B cell (primary cell): ENCODE data around the gene ARPC4. TPM values are rescaled to one million over a fixed set of nuclear protein-coding genes. Genes with fewer than 3 reads are reported as not detected.

Experiments
- ATAC-seq: fragments of 200-7000 bp; cut with Tn5 transposase; one replicate; pipeline ENCODE4 v1.10.0; 2021; ENCODE audit warnings: low read depth, mild to moderate bottlenecking, moderate number of reproducible peaks, moderate library complexity
- CTCF ChIA-PET: fragments of 350-600 bp; sonication (Branson Sonifier 250); formaldehyde crosslinking; loops from one replicate; lab custom pipeline; 2021; ENCODE audit warnings: antibody characterized with exemption, inconsistent platforms; lab: Charles Lee
- POLR2A ChIA-PET: fragments of 350-600 bp; sonication (Branson Sonifier 250); formaldehyde crosslinking; loops from one replicate; lab custom pipeline; 2021; ENCODE audit warnings: antibody characterized with exemption; lab: Charles Lee
- DNase-seq: peaks from one replicate; pipeline ENCODE4 v3.0.0; 2013
- H2AFZ ChIP-seq: 2 replicates; pipeline ENCODE4 v1.6.1; 2012; ENCODE audit warnings: mild to moderate bottlenecking, low read depth, low read length; ENCODE audit not compliant: insufficient read depth, poor library complexity, severe bottlenecking
- H3K27ac ChIP-seq, 2 donors: 1 replicate in 1 of 2; 2 replicates in 1 of 2; pipeline ENCODE4 v1.5.1; 2012 to 2013; ENCODE audit warnings: low read length in 2 of 2, mild to moderate bottlenecking in 2 of 2, moderate library complexity in 1 of 2
- H3K27me3 ChIP-seq, 4 experiments: fragments of 200-600 bp in 1 of 4; sonication (generic) in 1 of 4; replicated peaks in 1 of 4; 1 replicate in 2 of 4; 2 replicates in 2 of 4; pipeline versions ENCODE4 v1.6.1 to v1.7.0; 2013 to 2016; ENCODE audit warnings: low read length in 3 of 4, mild to moderate bottlenecking in 2 of 4, mixed read lengths in 1 of 4, moderate library complexity in 1 of 4; ENCODE audit not compliant: insufficient read depth in 4 of 4, control insufficient read depth in 3 of 4; ENCODE audit errors: control extremely low read depth in 1 of 4
- H3K36me3 ChIP-seq, 2 experiments: replicated peaks in 1 of 2; 1 replicate in 1 of 2; 2 replicates in 1 of 2; pipeline versions ENCODE4 v1.6.1 to v1.7.1; 2013; ENCODE audit warnings: low read length in 1 of 2; ENCODE audit not compliant: insufficient read depth in 2 of 2, control insufficient read depth in 1 of 2; ENCODE audit errors: control extremely low read depth in 1 of 2, extremely low read depth in 1 of 2
- H3K4me1 ChIP-seq, 2 donors: fragments of 200-600 bp in 1 of 2; sonication (generic) in 1 of 2; 1 replicate in 1 of 2; 2 replicates in 1 of 2; pipeline versions ENCODE4 v1.5.1 to v1.6.1; 2013 to 2017; ENCODE audit warnings: low read length in 2 of 2; ENCODE audit not compliant: control insufficient read depth in 2 of 2, insufficient read depth in 2 of 2
- H3K4me2 ChIP-seq: replicated peaks from 2 replicates; pipeline ENCODE3; 2012; ENCODE audit warnings: mild to moderate bottlenecking, low read depth, low read length; ENCODE audit not compliant: poor library complexity, severe bottlenecking
- H3K4me3 ChIP-seq, 5 experiments: fragments of 200-600 bp in 1 of 5; sonication (generic) in 1 of 5; 1 replicate in 3 of 5; 2 replicates in 2 of 5; pipeline versions ENCODE4 v1.5.1 to v1.7.0; 2011 to 2016; ENCODE audit warnings: low read length in 4 of 5, mild to moderate bottlenecking in 4 of 5, low read depth in 2 of 5, control low read depth in 1 of 5, moderate library complexity in 1 of 5; ENCODE audit not compliant: insufficient read depth in 1 of 5; ENCODE audit errors: control extremely low read depth in 1 of 5, extremely low read depth in 1 of 5
- H3K79me2 ChIP-seq: fragments of 200-600 bp; sonication (generic); one replicate; pipeline ENCODE4 v1.6.0; 2016; ENCODE audit warnings: low read length; ENCODE audit not compliant: control insufficient read depth, insufficient read depth
- H3K9ac ChIP-seq: fragments of 200-600 bp; sonication (generic); 2 replicates; pipeline ENCODE4 v1.6.1; 2017; ENCODE audit warnings: mild to moderate bottlenecking, low read length, moderate library complexity
- H3K9me3 ChIP-seq, 3 donors: one replicate each; pipeline versions ENCODE4 v1.6.1 to v1.7.1; 2013; ENCODE audit warnings: low read length in 2 of 3; ENCODE audit not compliant: control insufficient read depth in 2 of 3, insufficient read depth in 1 of 3; ENCODE audit errors: control extremely low read depth in 1 of 3
- H4K20me1 ChIP-seq: 2 replicates; pipeline ENCODE4 v1.6.0; 2012; ENCODE audit warnings: mild to moderate bottlenecking, low read length; ENCODE audit not compliant: insufficient read depth, control insufficient read depth, poor library complexity, severe bottlenecking
- H3K27ac Mint-ChIP-seq: one replicate; pipeline ENCODE4 v1.8.0; 2021; ENCODE audit warnings: mixed read lengths
- H3K27me3 Mint-ChIP-seq: one replicate; pipeline ENCODE4 v1.8.0; 2021; ENCODE audit warnings: mixed read lengths
- H3K4me1 Mint-ChIP-seq: one replicate; pipeline ENCODE4 v1.8.0; 2021; ENCODE audit warnings: mixed read lengths
- H3K4me3 Mint-ChIP-seq: one replicate; pipeline ENCODE4 v1.8.0; 2021; ENCODE audit warnings: mixed read lengths
- H3K9me3 Mint-ChIP-seq: one replicate; pipeline ENCODE4 v1.8.0; 2022; ENCODE audit warnings: mixed read lengths; ENCODE audit not compliant: insufficient read depth
- CTCF ChIP-seq: fragments of 200-600 bp; IDR thresholded peaks from one replicate; pipeline ENCODE4 v1.8.0; 2022; ENCODE audit warnings: antibody characterized with exemption, mild to moderate bottlenecking
- EZH2 ChIP-seq: IDR thresholded peaks from 2 replicates; pipeline ENCODE4 v1.6.1; 2012; ENCODE audit warnings: borderline replicate concordance, low read depth, mild to moderate bottlenecking, moderate library complexity, low read length; ENCODE audit not compliant: insufficient read depth, poor library complexity, severe bottlenecking
- WGBS: methylation state at CpG from one replicate; pipeline ENCODE4 v1.1.5; 2013; ENCODE audit warnings: missing lambda C conversion rate; ENCODE audit not compliant: insufficient coverage; 5-methylcytosine and 5-hydroxymethylcytosine counted together
- intact Hi-C: fragments of 100-400 bp; cut with micrococcal nuclease; formaldehyde crosslinking; loops from one replicate; pipeline ENCODE4 v1.10.0; 2022
- polyA plus RNA-seq: library from polyadenylated mRNA; depleted of rRNA; stranded (reverse); fragments of >200 nt; gene quantifications from 2 replicates; pipeline ENCODE4 v1.2.3, GENCODE V29; 2012
- total RNA-seq, 2 donors: library from RNA; stranded (reverse); fragments of 120-200 nt in 1 of 2; gene quantifications; 1 replicate in 1 of 2; 2 replicates in 1 of 2; pipeline versions ENCODE4 v1.2.3 to v1.2.4, GENCODE V29; 2013 to 2022

The ARPC4 gene
- total and polyA plus RNA-seq, 2 donors (not counting 1 experiment from before 2014, with no cell fraction given), result 110 to 174 TPM

GRCh38 chr3:9749296-9749644, 43.6 kb upstream of the ARPC4 start:
- Mint-ChIP-seq H3K27ac (peak overlapping the region; percentile 94), H3K27me3 (no peaks in the 10 kb centered on the region), H3K9me3 (no peaks in the 10 kb centered on the region), H3K4me3 (peak overlapping the region; percentile 92), H3K4me1 (peaks cover 45% of the 10 kb centered on the region)
- Histone ChIP-seq H3K4me1 (peaks cover 31 to 36% of the 10 kb centered on the region in 2 donors), H4K20me1 (peaks cover under 1% of the 10 kb centered on the region), H3K36me3 (peaks cover 6 to 45% of the 10 kb centered on the region in 2 experiments), H3K27me3 (no peaks in the 10 kb centered on the region), H3K79me2 (peaks cover 21% of the 10 kb centered on the region), H2AFZ (peak overlapping the region; percentile 89), H3K27ac (peak overlapping the region; percentile 17 to 64), H3K4me3 (peak overlapping the region; percentile 39 to 87 (median 80)), H3K9me3 (no peaks in the 10 kb centered on the region), H3K4me2 (peak overlapping the region; percentile 91), H3K9ac (peak overlapping the region; percentile 77)
- DNase-seq, result no peak
- no peak for ATAC-seq
- WGBS, result 26% methylated on average over 19 of the region's 19 CpGs
- no peak for TF ChIP-seq EZH2
- no peak for TF ChIP-seq CTCF
- intact Hi-C loops, result loop anchor here (1.0 kb wide), 3 partner anchors 18 to 100 kb away; partner anchors contain the start of genes BRPF1 and MTMR14
- ChIA-PET CTCF (interaction anchor here (0.9 to 3.2 kb wide), 7 partner anchors 12 to 59 kb away, joined by 3 to 25 read pairs (median 4); partner anchors contain the start of genes ARPC4, BRPF1 and TADA3), POLR2A (interaction anchor here (0.8 to 3.3 kb wide), 10 partner anchors 12 to 184 kb away, joined by 3 to 39 read pairs (median 7); partner anchors contain the start of genes ARPC4, BRPF1, CRELD1 and JAGN1)
